AG09309 (cell line): ENCODE results near the gene LRRC47.
"Not testable (repeated sequence)": the region's sequence is repeated elsewhere in the genome, so short reads cannot be mapped to it uniquely, and the experiment has no call there.

Experiments
- DNase-seq: peaks from one replicate; pipeline ENCODE4 v3.0.0-alpha.2; 2010; ENCODE audit warnings: low read depth
- H3K4me3 ChIP-seq: 2 replicates; pipeline ENCODE4 v1.5.1; 2011; ENCODE audit warnings: mild to moderate bottlenecking, low read depth, low read length, moderate library complexity; ENCODE audit not compliant: control insufficient read depth
- TF ChIP-seq, protein P1 (sequence below): IDR thresholded peaks from 2 replicates; pipeline ENCODE4 v1.5.1; 2011; ENCODE audit warnings: mild to moderate bottlenecking, low read depth, low read length, inconsistent platforms; ENCODE audit not compliant: insufficient read depth, control insufficient read depth; ENCODE audit errors: missing control alignments

LRRC47 gene

DNA sequence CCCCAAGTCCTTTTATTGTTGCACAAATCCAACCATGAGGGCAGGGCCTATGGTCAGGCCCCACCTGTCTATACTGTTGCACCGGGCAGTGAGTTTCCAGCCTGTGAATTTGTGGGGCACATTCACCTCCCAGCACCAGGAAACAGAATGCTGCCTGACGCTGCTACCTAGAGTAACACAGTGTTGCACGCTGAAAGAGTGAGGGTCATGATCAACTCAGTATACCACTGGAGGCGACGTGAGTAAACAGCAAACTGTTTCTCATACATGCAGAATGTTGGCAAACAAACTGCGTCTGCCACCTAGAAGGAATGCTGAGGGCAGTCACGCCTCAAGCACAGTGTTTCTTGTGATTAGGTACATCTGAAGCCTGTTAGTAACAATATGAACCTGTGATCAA, 13.4 kb upstream of the LRRC47 start:
- no peak for DNase-seq
- TF ChIP-seq, protein P1, sequence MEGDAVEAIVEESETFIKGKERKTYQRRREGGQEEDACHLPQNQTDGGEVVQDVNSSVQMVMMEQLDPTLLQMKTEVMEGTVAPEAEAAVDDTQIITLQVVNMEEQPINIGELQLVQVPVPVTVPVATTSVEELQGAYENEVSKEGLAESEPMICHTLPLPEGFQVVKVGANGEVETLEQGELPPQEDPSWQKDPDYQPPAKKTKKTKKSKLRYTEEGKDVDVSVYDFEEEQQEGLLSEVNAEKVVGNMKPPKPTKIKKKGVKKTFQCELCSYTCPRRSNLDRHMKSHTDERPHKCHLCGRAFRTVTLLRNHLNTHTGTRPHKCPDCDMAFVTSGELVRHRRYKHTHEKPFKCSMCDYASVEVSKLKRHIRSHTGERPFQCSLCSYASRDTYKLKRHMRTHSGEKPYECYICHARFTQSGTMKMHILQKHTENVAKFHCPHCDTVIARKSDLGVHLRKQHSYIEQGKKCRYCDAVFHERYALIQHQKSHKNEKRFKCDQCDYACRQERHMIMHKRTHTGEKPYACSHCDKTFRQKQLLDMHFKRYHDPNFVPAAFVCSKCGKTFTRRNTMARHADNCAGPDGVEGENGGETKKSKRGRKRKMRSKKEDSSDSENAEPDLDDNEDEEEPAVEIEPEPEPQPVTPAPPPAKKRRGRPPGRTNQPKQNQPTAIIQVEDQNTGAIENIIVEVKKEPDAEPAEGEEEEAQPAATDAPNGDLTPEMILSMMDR = no peak
- H3K4me3 ChIP-seq = no peak overlapping the region

DNA sequence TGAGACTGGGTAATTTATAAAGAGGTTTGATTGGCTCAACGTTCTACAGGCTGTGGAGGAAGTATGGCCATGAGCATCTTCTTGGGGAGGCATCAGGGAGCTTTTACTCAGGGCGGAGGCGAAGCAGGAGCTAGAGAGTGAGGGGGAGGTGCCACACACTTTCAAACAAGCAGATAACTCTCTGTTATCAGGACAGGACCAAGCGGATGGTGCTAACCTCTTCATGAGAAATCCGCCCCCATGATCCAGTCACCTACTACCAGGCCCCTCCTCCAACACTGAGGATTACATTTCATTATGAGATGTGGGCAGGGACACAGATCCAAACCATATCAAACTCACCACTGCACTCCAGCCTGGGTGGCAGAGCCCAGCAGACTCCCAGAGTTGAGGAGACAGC, 11.5 kb upstream of the LRRC47 start:
- no peak overlapping the region for H3K4me3 ChIP-seq
- no peak for DNase-seq
- TF ChIP-seq, protein P1 = no peak

DNA sequence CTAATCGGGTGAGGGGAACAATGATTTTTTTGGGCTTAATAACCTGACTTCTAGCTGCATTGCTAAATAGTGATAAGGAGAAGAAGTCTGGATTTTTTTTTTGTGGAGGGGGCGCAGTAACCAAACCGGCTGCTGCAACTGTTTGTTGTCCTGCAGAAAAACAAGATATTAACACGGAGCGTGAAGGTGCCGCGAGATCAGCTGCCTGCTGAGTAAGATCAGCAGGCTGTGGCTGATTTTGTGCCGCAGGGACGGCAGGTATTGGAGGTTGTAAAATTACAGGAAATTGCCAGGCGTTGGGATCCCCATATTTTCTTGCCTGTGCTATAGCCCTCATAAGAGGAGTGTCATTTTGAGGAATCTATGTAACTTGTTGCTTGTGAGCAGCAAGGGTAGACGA, 8.7 kb upstream of the LRRC47 start:
- H3K4me3 ChIP-seq = no peak overlapping the region
- TF ChIP-seq, protein P1 = no peak
- no peak for DNase-seq

DNA sequence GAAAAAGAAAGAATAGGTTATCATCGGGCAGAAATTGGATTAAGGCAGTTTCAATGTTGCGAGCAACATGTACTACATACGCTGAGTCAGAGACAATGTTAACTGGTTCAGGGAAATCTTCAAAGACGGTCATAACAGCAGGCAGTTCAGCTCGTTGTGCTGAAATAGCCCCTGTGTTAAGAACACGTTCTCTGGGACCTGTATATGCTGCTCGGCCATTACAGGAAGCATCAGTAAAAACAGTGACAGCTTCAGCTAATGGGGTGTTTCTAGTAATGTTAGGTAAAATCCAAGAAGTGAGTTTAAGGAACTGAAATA, 8.3 kb upstream of the LRRC47 start:
- H3K4me3 ChIP-seq = peak overlapping the region; percentile 33
- DNase-seq = not testable (repeated sequence)

DNA sequence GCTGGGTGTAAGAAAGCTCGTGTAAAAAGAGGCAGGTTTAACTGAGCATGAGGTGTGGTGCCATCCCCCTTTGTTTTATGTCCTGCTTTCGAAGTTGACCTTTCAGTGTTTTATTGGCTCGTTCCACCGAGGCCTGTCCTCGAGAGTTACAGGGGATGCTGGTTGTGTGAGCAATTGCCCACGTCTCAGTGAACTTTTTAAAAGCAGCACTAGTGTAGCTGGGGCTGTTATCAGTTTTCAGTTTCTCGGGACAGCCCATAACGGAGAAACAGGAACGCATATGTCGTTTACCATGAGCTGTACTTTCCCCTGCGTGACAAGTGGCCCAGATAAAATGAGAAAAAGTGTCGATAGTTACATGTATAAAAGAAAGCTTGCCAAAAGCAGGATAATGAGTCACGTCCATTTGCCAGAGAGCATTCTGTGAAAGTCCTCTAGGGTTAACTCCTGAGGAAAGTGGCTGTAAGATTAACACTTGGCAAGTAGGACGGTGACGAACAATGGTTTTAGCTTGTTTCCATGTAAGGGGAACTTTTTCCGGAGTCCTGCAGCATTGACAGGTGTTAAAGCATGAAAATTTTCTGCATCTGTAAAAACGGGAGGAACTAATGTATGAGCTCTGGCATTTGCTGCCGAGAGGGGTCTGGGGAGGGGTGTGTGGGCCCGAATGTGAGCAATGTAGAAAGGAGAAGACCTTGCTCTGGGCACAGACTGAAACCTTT, 7.8 kb upstream of the LRRC47 start:
- peak overlapping the region; percentile 33 for H3K4me3 ChIP-seq
- DNase-seq = peak; percentile 18
- TF ChIP-seq, protein P1 = no peak

DNA sequence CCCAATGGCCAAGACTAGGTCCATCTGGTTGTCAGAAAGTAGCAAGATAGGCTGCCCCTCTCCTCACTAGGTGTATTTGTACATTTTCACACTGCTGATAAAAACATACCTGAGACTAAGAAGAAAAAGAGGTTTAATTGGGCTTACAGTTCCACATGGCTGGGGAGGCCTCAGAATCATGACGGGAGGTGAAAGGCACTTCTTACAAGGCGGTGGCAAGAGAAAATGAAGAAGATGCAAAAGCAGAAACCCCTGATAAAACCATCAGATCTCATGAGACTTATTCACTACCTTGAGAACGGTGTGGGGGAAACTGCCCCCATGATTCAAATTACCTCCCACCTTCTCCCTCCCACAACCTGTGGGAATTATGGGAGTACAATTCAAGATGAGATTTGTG, 4.5 kb upstream of the LRRC47 start:
- H3K4me3 ChIP-seq, DNase-seq: not testable (repeated sequence)

DNA sequence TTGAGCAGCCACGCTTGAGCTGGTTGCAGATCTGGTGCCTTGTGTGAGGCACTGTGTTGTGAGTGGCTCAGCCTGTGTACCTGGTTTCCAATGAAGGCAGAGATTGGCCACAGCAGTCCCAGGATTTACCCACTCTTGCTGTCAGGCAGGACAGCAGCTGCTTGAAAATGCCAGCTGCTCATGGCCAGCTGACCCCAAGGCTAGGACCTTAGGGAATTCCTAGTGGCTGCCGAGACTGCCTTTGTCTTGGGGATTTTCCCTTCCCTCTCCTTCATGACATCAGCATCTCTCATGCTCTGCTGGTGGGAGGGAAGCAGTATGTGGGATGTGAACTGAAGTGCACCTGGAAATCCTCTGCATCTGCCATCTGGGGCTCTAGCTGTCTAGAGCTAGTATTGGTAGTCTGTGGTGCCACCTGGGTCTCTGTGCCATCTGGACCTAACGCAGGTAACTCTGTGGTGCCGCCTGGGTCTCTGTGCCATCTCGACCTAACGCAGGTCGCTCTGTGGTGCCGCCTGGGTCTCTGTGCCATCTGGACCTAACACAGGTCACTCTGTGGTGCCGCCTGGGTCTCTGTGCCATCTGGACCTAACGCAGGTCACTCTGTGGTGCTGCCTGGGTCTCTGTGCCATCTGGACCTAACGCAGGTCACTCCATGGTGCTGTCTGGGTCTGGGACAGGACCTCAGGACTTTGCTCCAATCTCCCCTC, 3.8 kb upstream of the LRRC47 start:
- H3K4me3 ChIP-seq = no peak overlapping the region
- no peak for DNase-seq
- TF ChIP-seq, protein P1 = no peak
